ENCODE measurements around the gene PCDH9.

DNA sequence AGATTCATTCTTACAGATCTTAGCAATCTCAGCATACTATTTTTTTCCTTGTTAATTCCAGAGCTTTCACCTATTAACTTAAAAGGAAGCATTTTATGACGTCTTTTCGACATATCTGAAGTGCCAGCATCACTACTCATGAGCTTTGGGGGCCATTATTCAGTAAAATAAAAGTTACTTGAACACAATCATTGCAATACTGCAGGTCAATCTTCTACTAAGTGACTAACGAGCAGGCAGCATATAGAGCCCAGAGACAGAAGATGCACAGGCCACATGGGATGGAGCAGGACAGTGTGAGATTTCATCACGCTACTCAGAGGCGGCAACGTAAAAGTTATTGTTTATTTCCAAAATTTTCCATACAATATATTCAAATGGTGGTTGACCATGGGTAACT is 382.6 kb downstream of the PCDH9 start:
- TF ChIP-seq, protein P1, sequence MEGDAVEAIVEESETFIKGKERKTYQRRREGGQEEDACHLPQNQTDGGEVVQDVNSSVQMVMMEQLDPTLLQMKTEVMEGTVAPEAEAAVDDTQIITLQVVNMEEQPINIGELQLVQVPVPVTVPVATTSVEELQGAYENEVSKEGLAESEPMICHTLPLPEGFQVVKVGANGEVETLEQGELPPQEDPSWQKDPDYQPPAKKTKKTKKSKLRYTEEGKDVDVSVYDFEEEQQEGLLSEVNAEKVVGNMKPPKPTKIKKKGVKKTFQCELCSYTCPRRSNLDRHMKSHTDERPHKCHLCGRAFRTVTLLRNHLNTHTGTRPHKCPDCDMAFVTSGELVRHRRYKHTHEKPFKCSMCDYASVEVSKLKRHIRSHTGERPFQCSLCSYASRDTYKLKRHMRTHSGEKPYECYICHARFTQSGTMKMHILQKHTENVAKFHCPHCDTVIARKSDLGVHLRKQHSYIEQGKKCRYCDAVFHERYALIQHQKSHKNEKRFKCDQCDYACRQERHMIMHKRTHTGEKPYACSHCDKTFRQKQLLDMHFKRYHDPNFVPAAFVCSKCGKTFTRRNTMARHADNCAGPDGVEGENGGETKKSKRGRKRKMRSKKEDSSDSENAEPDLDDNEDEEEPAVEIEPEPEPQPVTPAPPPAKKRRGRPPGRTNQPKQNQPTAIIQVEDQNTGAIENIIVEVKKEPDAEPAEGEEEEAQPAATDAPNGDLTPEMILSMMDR (conservative IDR thresholded peaks at IDR 0.05 in 1 of 2, IDR thresholded peaks at IDR 0.05 in 1 of 2; ENCODE audit: extremely low read depth in 1 of 2, insufficient read depth in 1 of 2, low read depth in 1 of 2, low read length in 2 of 2) = no peak
- TF ChIP-seq EZH2 (IDR thresholded peaks at IDR 0.05; ENCODE audit: borderline replicate concordance, low read length) = no peak

Data from mammary epithelial cell (primary cell).